HepG2 (cell line): ENCODE measurements around the gene SERPINB6. TPM values are rescaled to one million over a fixed set of nuclear protein-coding genes. Genes with fewer than 3 reads are reported as not detected.

Source experiments
- BORCS8-MEF2B ChIP-seq: sonication (generic); formaldehyde crosslinking; IDR thresholded peaks from 2 replicates; pipeline ENCODE4 v1.8.0; 2022; ENCODE audit warnings: mild to moderate bottlenecking, missing genetic modification reagents
- CTCF ChIP-seq: sonication (generic); formaldehyde crosslinking; IDR thresholded peaks from 2 replicates; pipeline ENCODE4 v1.5.0; 2020; ENCODE audit warnings: mild to moderate bottlenecking, missing genetic modification reagents, moderate library complexity
- EP300 ChIP-seq, 3 experiments: sonication (generic) in 1 of 3; formaldehyde crosslinking in 1 of 3; IDR thresholded peaks; 2 replicates each; pipeline versions ENCODE4 v1.5.1 to v1.6.1; 2011 to 2020; ENCODE audit warnings: low read depth in 2 of 3, low read length in 2 of 3, borderline replicate concordance in 1 of 3, improper control_type of control experiment in 1 of 3, mild to moderate bottlenecking in 1 of 3, missing genetic modification reagents in 1 of 3, moderate library complexity in 1 of 3
- MAX ChIP-seq: IDR thresholded peaks from 2 replicates; pipeline ENCODE4 v1.6.1; 2012; ENCODE audit warnings: inconsistent platforms
- MEIS1 ChIP-seq: sonication (generic); formaldehyde crosslinking; IDR thresholded peaks from 2 replicates; pipeline ENCODE4 v1.9.0; 2021; ENCODE audit warnings: mild to moderate bottlenecking, missing genetic modification reagents, moderate library complexity, borderline replicate concordance
- NR0B2 ChIP-seq: sonication (generic); formaldehyde crosslinking; IDR thresholded peaks from 2 replicates; pipeline ENCODE4 v1.4.0; 2020; ENCODE audit warnings: mild to moderate bottlenecking, missing genetic modification reagents
- SMYD3 ChIP-seq: sonication (generic); formaldehyde crosslinking; IDR thresholded peaks from 2 replicates; pipeline ENCODE4 v1.8.1; 2023; ENCODE audit warnings: mild to moderate bottlenecking, missing genetic modification reagents
- SNAI1 ChIP-seq: sonication (generic); formaldehyde crosslinking; IDR thresholded peaks from 2 replicates; pipeline ENCODE4 v1.5.0; 2020; ENCODE audit warnings: mild to moderate bottlenecking, missing genetic modification reagents, borderline replicate concordance
- TGIF2 ChIP-seq: IDR thresholded peaks from 2 replicates; pipeline ENCODE4 v1.6.1; 2016; ENCODE audit warnings: control low read depth, missing compliant biosample characterization
- TSC22D2 ChIP-seq: sonication (generic); formaldehyde crosslinking; IDR thresholded peaks from 2 replicates; pipeline ENCODE4 v1.5.1; 2020; ENCODE audit warnings: missing genetic modification reagents, mild to moderate bottlenecking, borderline replicate concordance
- ZFYVE20 ChIP-seq: sonication (generic); formaldehyde crosslinking; IDR thresholded peaks from 2 replicates; pipeline ENCODE4 v1.8.0; 2023; ENCODE audit warnings: low read depth, mild to moderate bottlenecking, moderate library complexity, missing genetic modification reagents, borderline replicate concordance
- ZMYM3 ChIP-seq: sonication (generic); formaldehyde crosslinking; IDR thresholded peaks from 2 replicates; pipeline ENCODE4 v1.5.1; 2020; ENCODE audit warnings: mild to moderate bottlenecking, missing genetic modification reagents
- ZNF337 ChIP-seq: sonication (generic); formaldehyde crosslinking; IDR thresholded peaks from 2 replicates; pipeline ENCODE4 v1.5.1; 2020; ENCODE audit warnings: missing genetic modification reagents, low read depth, mild to moderate bottlenecking, borderline replicate concordance
- ZNF574 ChIP-seq: sonication (generic); formaldehyde crosslinking; IDR thresholded peaks from 2 replicates; pipeline ENCODE4 v1.4.0; 2020; ENCODE audit warnings: missing genetic modification reagents
- ZNF598 ChIP-seq: sonication (generic); formaldehyde crosslinking; IDR thresholded peaks from 2 replicates; pipeline ENCODE4 v1.5.1; 2020; ENCODE audit warnings: mild to moderate bottlenecking, missing genetic modification reagents, borderline replicate concordance
- ZNF644 ChIP-seq: IDR thresholded peaks from 2 replicates; pipeline ENCODE4 v1.6.1; 2016; ENCODE audit warnings: low read depth
- ZNF724P ChIP-seq: sonication (generic); formaldehyde crosslinking; IDR thresholded peaks from 2 replicates; pipeline ENCODE4 v1.8.0; 2022; ENCODE audit warnings: missing genetic modification reagents, borderline replicate concordance
- ZSCAN30 ChIP-seq: sonication (generic); formaldehyde crosslinking; IDR thresholded peaks from 2 replicates; pipeline ENCODE4 v1.5.0; 2020; ENCODE audit warnings: mild to moderate bottlenecking, missing genetic modification reagents
- polyA plus RNA-seq, 8 experiments: library from polyadenylated mRNA; depleted of rRNA in 3 of 8; stranded (reverse) in 7 of 8; unstranded in 1 of 8; fragments of >200 nt; fragmentation: Illumina TruSeq in 4 of 8; extraction: Trizol in 4 of 8; gene quantifications; 2 replicates each; pipeline versions ENCODE4 v1.2.1 to v1.2.3, GENCODE V29; 2011 to 2016; ENCODE audit warnings: low read depth in 4 of 8, missing spikeins in 1 of 8, mixed read lengths in 1 of 8; ENCODE audit not compliant: insufficient read depth in 1 of 8
- total RNA-seq, 5 experiments: library from RNA; depleted of rRNA; stranded (reverse); fragments of >200 nt; fragmentation: Illumina TruSeq; extraction: Trizol; gene quantifications; 2 replicates each; pipeline ENCODE4 v1.2.3, GENCODE V29; 2016; ENCODE audit warnings: low read depth in 1 of 5
- TF ChIP-seq, protein P1 (sequence below): sonication (generic); formaldehyde crosslinking; IDR thresholded peaks from 2 replicates; pipeline ENCODE4 v1.4.0; 2020; ENCODE audit warnings: missing genetic modification reagents
- TF ChIP-seq, protein P2 (sequence below): fragments of 450-650 bp; IDR thresholded peaks from 2 replicates; pipeline ENCODE4 v1.6.1; 2016

Gene SERPINB6
- total and polyA plus RNA-seq, 2 of the 13 experiments (the other 11 are each of a cell fraction or from before 2014, with no cell fraction given) = 38.2 to 61.3 TPM

DNA sequence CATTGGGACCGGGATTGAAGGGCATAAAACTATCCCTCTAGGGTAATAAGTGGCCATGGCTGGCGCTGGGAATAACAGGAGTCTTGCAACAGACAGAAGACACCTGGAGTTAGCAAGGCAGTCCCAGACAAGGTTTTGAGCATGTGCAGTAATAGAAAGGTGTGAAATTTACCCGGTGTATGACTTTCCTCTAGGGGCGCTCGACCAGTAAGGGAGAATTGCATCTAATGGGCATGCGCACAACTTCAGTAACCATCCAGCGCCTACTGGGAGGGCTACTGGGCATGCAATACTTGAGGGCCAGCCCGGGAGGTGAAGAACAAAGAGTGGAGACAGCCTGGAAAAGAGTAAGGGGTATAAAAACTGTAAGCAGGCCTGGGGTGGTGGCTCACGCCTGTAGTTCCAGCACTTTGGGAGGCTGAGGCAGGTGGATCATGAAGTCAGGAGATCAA lies 32.7 kb downstream of the SERPINB6 start (continued):
- TF ChIP-seq MEIS1 (no peak), CTCF (CRISPR knock-in tag) (peak; percentile 81), ZNF574 (CRISPR knock-in tag) (0 out of 2 replicates have a peak, but pooled peaks have one; percentile 24), ZNF598 (CRISPR knock-in tag) (no peak; the same call in 1 of the 2 replicates), TGIF2 (CRISPR knock-in tag) (no peak), SNAI1 (CRISPR knock-in tag) (no peak), MAX (peak; percentile 93), TSC22D2 (no peak), ZSCAN30 (CRISPR knock-in tag) (no peak), SMYD3 (no peak), ZNF724P (CRISPR knock-in tag) (no peak), ZNF644 (CRISPR knock-in tag) (0 out of 2 replicates have a peak, but pooled peaks have one; percentile 29), ZMYM3 (CRISPR knock-in tag) (no peak), EP300 (IDR thresholded peaks at IDR 0.05; ENCODE audit: low read depth in 2 of 2, low read length in 2 of 2) (no peak), EP300 (CRISPR knock-in tag; IDR thresholded peaks at IDR 0.05; ENCODE audit: borderline replicate concordance) (no peak), BORCS8-MEF2B (CRISPR knock-in tag) (peak; percentile 73; the same call in 1 of the 2 replicates), ZNF337 (CRISPR knock-in tag) (0 out of 2 replicates have a peak, but pooled peaks have one; percentile 26), NR0B2 (CRISPR knock-in tag) (0 out of 2 replicates have a peak, but pooled peaks have one; percentile 14), ZFYVE20 (CRISPR knock-in tag) (no peak)
- TF ChIP-seq, protein P1, sequence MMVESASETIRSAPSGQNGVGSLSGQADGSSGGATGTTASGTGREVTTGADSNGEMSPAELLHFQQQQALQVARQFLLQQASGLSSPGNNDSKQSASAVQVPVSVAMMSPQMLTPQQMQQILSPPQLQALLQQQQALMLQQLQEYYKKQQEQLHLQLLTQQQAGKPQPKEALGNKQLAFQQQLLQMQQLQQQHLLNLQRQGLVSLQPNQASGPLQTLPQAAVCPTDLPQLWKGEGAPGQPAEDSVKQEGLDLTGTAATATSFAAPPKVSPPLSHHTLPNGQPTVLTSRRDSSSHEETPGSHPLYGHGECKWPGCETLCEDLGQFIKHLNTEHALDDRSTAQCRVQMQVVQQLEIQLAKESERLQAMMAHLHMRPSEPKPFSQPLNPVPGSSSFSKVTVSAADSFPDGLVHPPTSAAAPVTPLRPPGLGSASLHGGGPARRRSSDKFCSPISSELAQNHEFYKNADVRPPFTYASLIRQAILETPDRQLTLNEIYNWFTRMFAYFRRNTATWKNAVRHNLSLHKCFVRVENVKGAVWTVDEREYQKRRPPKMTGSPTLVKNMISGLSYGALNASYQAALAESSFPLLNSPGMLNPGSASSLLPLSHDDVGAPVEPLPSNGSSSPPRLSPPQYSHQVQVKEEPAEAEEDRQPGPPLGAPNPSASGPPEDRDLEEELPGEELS (CRISPR knock-in tag) = no peak
- TF ChIP-seq, protein P2, sequence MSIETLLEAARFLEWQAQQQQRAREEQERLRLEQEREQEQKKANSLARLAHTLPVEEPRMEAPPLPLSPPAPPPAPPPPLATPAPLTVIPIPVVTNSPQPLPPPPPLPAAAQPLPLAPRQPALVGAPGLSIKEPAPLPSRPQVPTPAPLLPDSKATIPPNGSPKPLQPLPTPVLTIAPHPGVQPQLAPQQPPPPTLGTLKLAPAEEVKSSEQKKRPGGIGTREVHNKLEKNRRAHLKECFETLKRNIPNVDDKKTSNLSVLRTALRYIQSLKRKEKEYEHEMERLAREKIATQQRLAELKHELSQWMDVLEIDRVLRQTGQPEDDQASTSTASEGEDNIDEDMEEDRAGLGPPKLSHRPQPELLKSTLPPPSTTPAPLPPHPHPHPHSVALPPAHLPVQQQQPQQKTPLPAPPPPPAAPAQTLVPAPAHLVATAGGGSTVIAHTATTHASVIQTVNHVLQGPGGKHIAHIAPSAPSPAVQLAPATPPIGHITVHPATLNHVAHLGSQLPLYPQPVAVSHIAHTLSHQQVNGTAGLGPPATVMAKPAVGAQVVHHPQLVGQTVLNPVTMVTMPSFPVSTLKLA = no peak
